DND-41 (cell line): Measurements from ENCODE around the gene RAD51B.

Experiments
- CTCF ChIP-seq: IDR thresholded peaks from 2 replicates; pipeline ENCODE4 v1.5.1; 2012; ENCODE audit warnings: borderline replicate concordance, low read length, moderate library complexity, mild to moderate bottlenecking; ENCODE audit not compliant: poor library complexity, severe bottlenecking; ENCODE audit errors: extremely low read depth
- EZH2 ChIP-seq: IDR thresholded peaks from 3 replicates; pipeline ENCODE4 v1.6.1; 2012; ENCODE audit warnings: borderline replicate concordance, low read depth, mild to moderate bottlenecking, moderate library complexity, low read length, inconsistent platforms; ENCODE audit not compliant: severe bottlenecking

GRCh38 chr14:68016255-68016914 lies 196.8 kb downstream of the RAD51B start:
- no peak for TF ChIP-seq CTCF
- TF ChIP-seq EZH2, result no peak
